H54 (cell line): ENCODE data around the gene LSM12.
A peak's percentile ranks its signal among the peaks of the same experiment; 100 is the strongest.
"Not testable (repeated sequence)": the region's sequence is repeated elsewhere in the genome, so short reads cannot be mapped to it uniquely, and the experiment has no call there.

ENCODE experiments used
- DNase-seq: peaks from one replicate; pipeline ENCODE4 v3.0.0; 2011; ENCODE audit warnings: low spot score, mixed read lengths; ENCODE audit not compliant: insufficient read length
- FAIRE-seq: peaks from 3 replicates; lab custom pipeline; 2011; peaks lifted over from hg19 to GRCh38; lab: Jason Lieb, UNC
- POLR2A ChIP-seq: IDR thresholded peaks from 2 replicates; pipeline ENCODE4 v1.6.1; 2011; ENCODE audit warnings: low read depth, mild to moderate bottlenecking, low read length

LSM12 gene

GRCh38 chr17:44024271-44024663, 42.2 kb downstream of the LSM12 start:
- DNase-seq (no peak), FAIRE-seq (no peak)
- TF ChIP-seq POLR2A: no peak

- TF ChIP-seq POLR2A: no peak
- DNase-seq: no peak
- no peak for FAIRE-seq
These were observed 42.8 kb downstream of the LSM12 start for GRCh38 chr17:44023545-44024270.

GRCh38 chr17:44022246-44022645, 44.2 kb downstream of the LSM12 start:
- DNase-seq: no peak
- FAIRE-seq: no peak
- TF ChIP-seq POLR2A: no peak

- FAIRE-seq, DNase-seq: not testable (repeated sequence)
These were observed 45.2 kb downstream of the LSM12 start for GRCh38 chr17:44021227-44021626.

GRCh38 chr17:44014437-44015172, 51.9 kb downstream of the LSM12 start, which contains the start of gene TMEM101:
TSS of gene TMEM101 (minus strand) at chr17:44014963. CDS start at chr17:44014952, 11 bp downstream.
- FAIRE-seq: no peak
- peak; percentile 79 for TF ChIP-seq POLR2A
- peak; percentile 93 for DNase-seq

GRCh38 chr17:44014133-44014436, 52.4 kb downstream of the LSM12 start:
- TF ChIP-seq POLR2A: no peak; the same call in 1 of the 2 replicates
- FAIRE-seq (no peak), DNase-seq (no peak)

GRCh38 chr17:44012874-44013273, 53.6 kb downstream of the LSM12 start:
- DNase-seq (no peak), FAIRE-seq (no peak)
- TF ChIP-seq POLR2A: no peak

- FAIRE-seq (no peak), DNase-seq (no peak)
- TF ChIP-seq POLR2A: no peak
These were observed 54.1 kb downstream of the LSM12 start for GRCh38 chr17:44012391-44012790.

GRCh38 chr17:44011876-44012275, 54.6 kb downstream of the LSM12 start:
- DNase-seq (no peak), FAIRE-seq (no peak)
- TF ChIP-seq POLR2A: no peak

- TF ChIP-seq POLR2A: no peak
- DNase-seq: no peak
- FAIRE-seq: no peak
These were observed 55.4 kb downstream of the LSM12 start for GRCh38 chr17:44010966-44011647.

GRCh38 chr17:44008205-44008909, 58.1 kb downstream of the LSM12 start:
- TF ChIP-seq POLR2A: no peak
- FAIRE-seq (no peak), DNase-seq (no peak)

- no peak for FAIRE-seq
- peak; percentile 44 for DNase-seq
These were observed 58.9 kb downstream of the LSM12 start for GRCh38 chr17:44007346-44008204.

More at GRCh38 chr17:44007346-44008204, 58.9 kb downstream of the LSM12 start:
- peak; percentile 5; the same call in 1 of the 2 replicates for TF ChIP-seq POLR2A
